Smooth muscle cell (in vitro differentiated cells): ENCODE data around the gene SLC25A10. TPM values are rescaled to one million over a fixed set of nuclear protein-coding genes. Genes with fewer than 3 reads are reported as not detected.
"Not testable (repeated sequence)": the region's sequence is repeated elsewhere in the genome, so short reads cannot be mapped to it uniquely, and the experiment has no call there.

ENCODE experiments used
- DNase-seq: peaks from one replicate; lab custom pipeline; 2025; ENCODE audit not compliant: unreplicated experiment; lab: John Stamatoyannopoulos, UW
- H2AFZ ChIP-seq: fragments of 200-600 bp; sonication (generic); 2 replicates; pipeline ENCODE4 v1.6.0; 2016; ENCODE audit warnings: antibody characterized with exemption, low read depth, mild to moderate bottlenecking
- H3F3A ChIP-seq: fragments of 200-600 bp; sonication (generic); 2 replicates; pipeline ENCODE4 v1.6.0; 2017; ENCODE audit warnings: antibody characterized with exemption, low read depth
- H3K27ac ChIP-seq: fragments of 200-600 bp; sonication (generic); 2 replicates; pipeline ENCODE4 v1.5.1; 2016; ENCODE audit warnings: low read depth, mild to moderate bottlenecking
- H3K27me3 ChIP-seq: fragments of 200-600 bp; sonication (generic); 2 replicates; pipeline ENCODE4 v1.6.1; 2016; ENCODE audit warnings: low read depth, mild to moderate bottlenecking
- H3K36me3 ChIP-seq: fragments of 200-600 bp; sonication (generic); 2 replicates; pipeline ENCODE4 v1.5.1; 2016; ENCODE audit warnings: low read depth
- H3K4me1 ChIP-seq: fragments of 200-600 bp; sonication (generic); 2 replicates; pipeline ENCODE4 v1.5.1; 2016; ENCODE audit warnings: low read depth
- H3K4me2 ChIP-seq: fragments of 200-600 bp; sonication (generic); 2 replicates; pipeline ENCODE4 v1.6.0; 2016; ENCODE audit warnings: mild to moderate bottlenecking
- H3K4me3 ChIP-seq: fragments of 200-600 bp; sonication (generic); 2 replicates; pipeline ENCODE4 v1.5.1; 2016; ENCODE audit warnings: mild to moderate bottlenecking
- H3K79me2 ChIP-seq: fragments of 200-600 bp; sonication (generic); 2 replicates; pipeline ENCODE4 v1.6.0; 2016; ENCODE audit warnings: low read depth, mild to moderate bottlenecking
- H3K9ac ChIP-seq: fragments of 200-600 bp; sonication (generic); 2 replicates; pipeline ENCODE4 v1.6.0; 2016; ENCODE audit warnings: low read depth
- H3K9me3 ChIP-seq: fragments of 200-600 bp; sonication (generic); replicated peaks from 2 replicates; pipeline ENCODE4 v1.5.1; 2016; ENCODE audit warnings: low read depth
- H4K20me1 ChIP-seq: fragments of 200-600 bp; sonication (generic); 2 replicates; pipeline ENCODE4 v1.6.0; 2016; ENCODE audit warnings: low read depth
- CTCF ChIP-seq: fragments of 200-600 bp; sonication (generic); IDR thresholded peaks from 2 replicates; pipeline ENCODE4 v1.5.1; 2017; ENCODE audit warnings: borderline replicate concordance, mild to moderate bottlenecking, antibody characterized with exemption; ENCODE audit not compliant: insufficient read depth, poor library complexity, severe bottlenecking
- WGBS: methylation state at CpG from one replicate; pipeline ENCODE4 v1.1.7; 2016; ENCODE audit warnings: low lambda C conversion rate; 5-methylcytosine and 5-hydroxymethylcytosine counted together
- polyA plus RNA-seq: library from polyadenylated mRNA; unstranded; fragments of >200 nt; fragmentation: Nextera tagmentation; extraction: Ambion mirVana; gene quantifications from 2 replicates; pipeline ENCODE4 v1.2.1, GENCODE V29; 2016
- total RNA-seq: library from RNA; depleted of rRNA; stranded (reverse); fragments of >200 nt; gene quantifications from 2 replicates; pipeline ENCODE4 v1.2.3, GENCODE V29; 2014

The SLC25A10 gene
- total and polyA plus RNA-seq, 2 experiments from 2014 or later: 8.4 to 13.0 TPM

DNA sequence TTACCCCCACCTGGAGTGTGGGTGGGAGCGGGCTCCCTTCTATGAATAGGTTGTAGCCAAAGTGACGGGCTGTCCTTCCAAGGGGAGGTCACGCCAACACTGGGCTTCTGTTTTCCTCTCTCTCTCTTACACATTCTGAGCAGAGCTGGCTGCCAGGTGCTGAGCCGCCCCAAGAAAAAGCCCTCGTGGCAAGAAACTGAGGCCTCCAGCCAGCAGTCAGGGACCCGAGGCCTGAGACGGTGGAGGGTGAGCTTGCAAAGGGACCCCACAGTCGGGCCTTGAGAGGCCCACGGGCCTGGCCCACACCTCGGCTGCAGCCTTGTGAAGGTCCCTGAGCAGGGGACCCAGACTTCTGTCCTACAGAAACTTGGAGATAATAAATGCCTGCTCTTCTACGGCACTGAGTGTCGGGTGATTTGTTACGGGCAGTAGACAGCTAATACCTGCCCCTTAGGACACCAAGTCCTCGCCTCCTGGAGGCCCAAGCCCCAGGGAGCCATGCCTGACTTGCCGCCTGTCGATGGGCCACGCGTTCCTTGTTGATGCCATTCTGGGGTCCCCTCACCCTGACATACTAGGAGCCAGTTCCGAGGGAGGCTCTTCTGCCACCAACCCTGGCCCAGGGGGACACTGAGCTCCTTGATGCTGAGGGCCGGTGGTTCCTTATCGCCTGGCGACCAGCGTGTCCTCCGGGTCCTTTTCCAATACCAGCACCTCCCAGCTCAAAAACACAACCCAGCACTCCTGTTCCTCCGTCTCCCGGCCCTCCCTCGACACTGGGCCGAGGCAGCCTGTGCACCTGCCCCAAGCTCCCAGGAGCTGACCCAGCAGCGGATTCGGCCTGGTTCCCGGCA is 26.1 kb downstream of the SLC25A10 start:
- 95% methylated on average over 30 of the region's 31 CpGs for WGBS
- no peak for TF ChIP-seq CTCF
- no peak overlapping the region for H3K9ac ChIP-seq

GRCh38 chr17:81738801-81739393 is 26.8 kb downstream of the SLC25A10 start:
- Histone ChIP-seq H3K9ac (no peak overlapping the region), H3K4me1 (no peaks in the 10 kb centered on the region), H2AFZ (no peak overlapping the region), H3K79me2 (no peaks in the 10 kb centered on the region), H3K27me3 (no peaks in the 10 kb centered on the region), H3K4me3 (no peak overlapping the region), H3K4me2 (no peak overlapping the region), H3F3A (no peaks in the 10 kb centered on the region), H3K36me3 (no peaks in the 10 kb centered on the region), H3K9me3 (no peaks in the 10 kb centered on the region), H4K20me1 (no peaks in the 10 kb centered on the region), H3K27ac (no peak overlapping the region)
- no peak for TF ChIP-seq CTCF
- no peak for DNase-seq
- 89% methylated on average over 27 of the region's 27 CpGs for WGBS

More for the DNA sequence above, 26.1 kb downstream of the SLC25A10 start:
- Histone ChIP-seq H3K27ac (no peak overlapping the region), H3K79me2 (no peaks in the 10 kb centered on the region), H3K27me3 (no peaks in the 10 kb centered on the region), H3K4me1 (no peaks in the 10 kb centered on the region), H3K9me3 (no peaks in the 10 kb centered on the region), H2AFZ (no peak overlapping the region), H3K36me3 (no peaks in the 10 kb centered on the region), H3K4me2 (no peak overlapping the region), H3K4me3 (no peak overlapping the region), H3F3A (no peaks in the 10 kb centered on the region), H4K20me1 (no peaks in the 10 kb centered on the region)
- DNase-seq: no peak

DNA sequence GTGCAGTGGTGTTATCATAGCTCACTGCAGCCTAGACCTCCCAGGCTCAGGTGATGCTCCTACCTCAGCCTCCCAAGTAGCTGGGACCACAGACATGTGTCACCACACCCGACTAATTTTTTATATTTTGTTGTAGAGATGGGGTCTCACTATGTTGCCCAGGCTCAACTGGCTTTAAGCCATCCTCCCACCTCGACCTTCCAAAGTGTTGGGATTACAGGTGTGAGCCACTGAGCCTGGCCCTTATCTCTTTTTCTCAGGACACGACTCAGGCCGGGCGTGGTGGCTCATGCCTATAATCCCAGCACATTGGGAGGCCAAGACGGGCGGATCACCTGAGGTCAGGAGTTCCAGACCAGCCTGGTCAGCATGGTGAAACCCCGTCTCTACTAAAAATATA is 27.5 kb downstream of the SLC25A10 start:
- H3K9me3 ChIP-seq, H3K9ac ChIP-seq, H3K4me2 ChIP-seq, H3K4me3 ChIP-seq, DNase-seq, H2AFZ ChIP-seq, H3F3A ChIP-seq, H3K4me1 ChIP-seq, H3K27me3 ChIP-seq, H4K20me1 ChIP-seq, H3K27ac ChIP-seq, H3K79me2 ChIP-seq, H3K36me3 ChIP-seq: not testable (repeated sequence)
- 94% methylated on average over 8 of the region's 8 CpGs for WGBS

GRCh38 chr17:81740395-81740961 is 28.4 kb downstream of the SLC25A10 start:
- DNase-seq: no peak
- Histone ChIP-seq H3K27ac (no peak overlapping the region), H2AFZ (no peak overlapping the region), H4K20me1 (no peaks in the 10 kb centered on the region), H3K4me3 (no peak overlapping the region), H3K79me2 (no peaks in the 10 kb centered on the region), H3K4me1 (no peaks in the 10 kb centered on the region), H3K4me2 (no peak overlapping the region), H3K9me3 (no peaks in the 10 kb centered on the region), H3F3A (no peaks in the 10 kb centered on the region), H3K9ac (no peak overlapping the region), H3K36me3 (no peaks in the 10 kb centered on the region), H3K27me3 (no peaks in the 10 kb centered on the region)
- no peak for TF ChIP-seq CTCF
- WGBS: 62% methylated on average over 28 of the region's 28 CpGs
